Activated CD4-positive, alpha-beta T cell treated with anti-CD3 and anti-CD28 coated beads for 48 hours (primary cell): ENCODE results near the gene ATG7.
"Not testable (repeated sequence)": the region's sequence is repeated elsewhere in the genome, so short reads cannot be mapped to it uniquely, and the experiment has no call there.

Experiments
- DNase-seq: peaks from one replicate; pipeline ENCODE4 v3.0.0-alpha.2; 2020

Gene ATG7

DNA sequence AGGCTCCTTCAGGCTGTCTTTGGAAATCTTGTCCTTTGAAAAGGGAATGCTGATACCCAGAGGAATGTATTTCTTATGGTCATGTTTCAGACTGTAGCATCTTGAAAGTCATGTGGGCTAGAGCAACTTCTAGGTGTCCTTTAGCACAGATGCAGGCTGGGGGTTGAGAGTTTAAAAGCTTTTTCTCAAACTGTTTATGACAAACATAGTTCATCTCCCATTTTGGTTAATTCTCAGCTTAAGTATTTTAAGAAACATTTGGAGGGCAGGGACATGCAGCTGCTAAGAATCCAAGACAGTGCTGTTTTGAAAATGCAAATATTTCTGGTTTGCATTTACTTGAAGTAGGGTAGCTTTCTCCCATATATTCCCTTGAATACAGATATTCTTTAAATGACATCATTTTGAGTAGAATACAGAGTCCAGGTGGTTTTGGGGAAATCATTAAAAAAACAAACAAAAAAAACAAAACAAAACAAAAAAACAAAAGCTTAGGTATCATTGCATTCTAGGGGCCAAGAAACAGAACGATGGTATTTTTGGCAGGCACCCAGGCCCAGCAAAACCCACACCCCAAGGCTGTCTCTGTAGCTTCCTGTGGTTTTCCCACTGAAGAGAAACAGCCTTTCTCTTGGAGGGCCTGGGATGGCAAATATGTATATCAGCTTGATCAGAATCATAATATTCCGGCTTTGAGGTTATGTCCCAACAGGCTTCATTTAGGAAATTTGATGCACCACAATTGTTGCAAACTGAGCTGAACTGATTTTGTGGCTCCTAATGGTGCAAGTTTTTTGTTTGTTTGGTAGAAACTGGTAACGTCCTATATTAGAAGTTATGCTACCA is 120.0 kb downstream of the ATG7 start:
- DNase-seq = no peak

DNA sequence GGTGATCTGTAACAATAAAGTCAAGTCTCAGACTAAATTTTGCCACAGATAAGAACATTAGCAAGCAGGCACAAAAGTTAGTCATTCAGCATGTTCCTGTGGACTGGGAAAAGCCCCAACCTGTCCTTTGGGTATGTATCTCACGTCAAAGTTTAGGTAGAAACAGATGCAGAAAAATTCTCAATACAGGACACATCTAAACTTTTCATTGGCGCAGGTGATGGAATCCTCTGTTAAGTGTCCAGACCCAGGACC is 120.6 kb downstream of the ATG7 start:
- DNase-seq = no peak

DNA sequence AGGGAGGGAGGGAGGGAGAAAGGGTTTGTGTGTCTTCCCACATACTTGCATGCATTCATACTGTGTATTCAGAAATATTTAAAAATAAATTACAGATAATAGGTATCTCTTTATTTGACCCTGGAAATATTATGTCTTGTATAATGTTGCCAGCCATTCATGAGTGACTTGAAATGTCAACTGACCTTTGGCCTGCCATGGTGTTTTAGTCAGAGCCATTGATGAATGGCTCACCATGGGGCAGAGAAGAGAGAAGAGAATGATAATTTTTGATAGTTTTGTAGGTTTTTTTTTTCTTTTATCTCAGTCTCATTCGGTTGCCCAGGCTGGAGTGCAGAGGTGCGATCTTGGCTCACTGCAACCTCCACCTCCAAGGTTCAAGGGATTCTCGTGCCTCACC is 121.2 kb downstream of the ATG7 start:
- DNase-seq = no peak

DNA sequence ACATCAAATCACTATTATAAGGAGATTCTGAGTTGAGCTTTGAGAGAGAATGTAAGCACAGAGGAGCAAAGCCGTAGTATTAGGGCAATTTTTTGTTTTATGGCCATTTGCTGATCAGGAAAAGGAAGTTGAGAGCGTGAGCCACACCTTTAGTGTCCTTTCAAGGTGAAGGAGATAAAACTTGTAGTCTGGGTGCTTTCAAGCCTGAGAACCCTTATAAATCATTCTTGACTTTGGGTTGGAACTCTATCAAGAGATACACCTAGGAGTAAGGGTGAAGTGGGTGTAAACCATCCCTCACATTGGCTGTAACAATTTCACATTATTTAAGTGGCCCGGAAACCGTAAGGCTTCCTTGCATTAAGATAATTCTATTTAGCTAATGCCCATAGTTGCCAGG is 122.2 kb downstream of the ATG7 start:
- no peak for DNase-seq

DNA sequence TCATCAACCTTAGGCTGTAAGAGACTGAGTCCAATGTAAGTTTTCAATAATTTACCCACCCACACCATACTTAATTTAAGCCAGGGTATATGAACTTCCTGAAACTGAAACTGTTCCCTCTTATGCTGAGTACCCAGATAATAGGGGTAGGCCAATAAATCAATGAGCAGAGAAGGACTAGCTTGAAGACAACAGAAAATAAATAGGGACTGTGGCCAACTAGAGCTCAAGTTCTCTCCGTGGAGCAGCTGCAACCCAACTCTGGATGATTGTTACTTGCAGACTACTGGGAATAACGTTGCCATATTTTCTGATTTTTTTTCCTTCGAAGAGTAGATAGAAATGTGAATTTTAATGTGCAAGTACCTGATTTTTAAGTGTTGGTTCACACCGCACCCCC is 128.0 kb downstream of the ATG7 start:
- no peak for DNase-seq

DNA sequence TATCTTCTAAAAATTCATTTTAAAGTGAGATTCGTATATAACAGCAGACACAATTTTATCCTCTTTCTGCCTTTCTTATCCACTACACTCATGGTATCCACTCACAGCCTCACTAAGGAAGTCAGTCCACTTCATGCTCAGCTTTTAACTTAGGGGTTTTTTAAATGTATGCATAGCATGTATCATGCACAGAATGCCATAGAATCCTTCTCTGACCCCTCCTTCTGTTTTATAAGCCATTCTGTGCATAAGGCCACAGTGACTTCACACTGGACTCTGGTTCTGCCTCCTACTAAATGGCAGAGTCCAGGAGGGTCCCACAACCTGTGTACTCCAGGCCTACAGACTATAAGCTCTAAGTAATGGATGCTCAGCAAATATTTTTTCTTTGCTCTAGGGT is 129.2 kb downstream of the ATG7 start:
- no peak for DNase-seq

DNA sequence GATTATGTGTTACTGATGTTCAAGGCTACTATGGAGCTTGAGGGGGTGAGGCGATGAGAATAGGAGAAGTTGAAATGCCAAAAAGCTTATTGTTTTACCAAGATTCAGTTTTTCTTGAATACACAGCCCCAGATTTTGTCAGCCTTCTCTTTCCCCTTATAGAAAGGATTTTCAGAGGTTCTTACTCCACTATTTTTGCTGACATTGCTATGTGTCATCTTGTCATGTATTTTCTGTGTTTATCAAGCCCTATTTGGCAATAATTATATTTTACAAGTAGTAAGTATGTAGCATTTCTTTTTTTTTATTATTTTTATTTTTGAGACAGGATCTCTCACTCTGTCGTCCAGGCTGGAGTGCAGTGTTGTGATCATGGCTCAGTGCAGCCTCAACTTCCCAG is 133.1 kb downstream of the ATG7 start:
- DNase-seq = no peak

DNA sequence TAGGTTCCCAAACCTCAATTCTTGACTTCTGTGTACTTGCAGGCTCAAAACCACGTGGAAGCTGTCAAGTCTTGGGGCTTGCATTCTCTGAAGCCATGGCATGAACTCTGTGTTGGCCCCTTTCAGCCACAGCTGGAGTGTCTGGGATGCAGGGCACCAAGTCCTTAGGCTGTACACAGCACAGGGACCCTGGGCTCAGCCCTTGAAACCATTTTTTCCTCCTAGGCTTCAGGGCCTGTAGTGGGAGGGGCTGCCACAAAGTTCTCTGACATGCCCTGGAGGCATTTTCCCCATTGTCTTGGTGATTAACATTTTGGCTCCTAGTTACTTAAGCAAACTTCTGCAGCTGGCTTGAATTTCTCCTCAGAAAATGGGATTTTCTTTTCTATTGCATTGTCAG is 135.4 kb downstream of the ATG7 start:
- DNase-seq = no peak

DNA sequence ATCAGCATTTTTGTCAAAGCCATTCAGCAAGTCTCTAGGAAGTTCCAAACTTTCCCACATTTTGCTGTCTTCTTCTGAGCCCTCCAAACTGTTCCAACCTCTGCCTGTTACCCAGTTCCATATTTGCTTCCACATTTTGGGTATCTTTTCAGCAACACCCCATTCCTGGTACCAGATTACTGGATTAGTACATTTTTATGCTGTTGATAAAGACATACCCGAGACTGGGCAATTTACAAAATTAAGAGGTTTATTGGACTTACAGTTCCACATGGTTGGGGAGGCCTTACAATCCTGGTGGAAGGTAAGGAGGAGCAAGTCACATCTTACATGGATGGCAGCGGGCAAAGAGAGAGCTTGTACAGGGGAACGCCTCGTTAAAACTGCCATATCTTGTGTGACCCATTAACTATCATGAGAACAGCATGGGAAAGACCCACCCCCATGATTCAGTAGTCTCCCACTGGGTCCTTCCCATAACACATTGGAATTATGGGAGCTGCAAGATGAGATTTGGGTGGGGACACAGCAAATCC is 136.2 kb downstream of the ATG7 start:
- DNase-seq = not testable (repeated sequence)

DNA sequence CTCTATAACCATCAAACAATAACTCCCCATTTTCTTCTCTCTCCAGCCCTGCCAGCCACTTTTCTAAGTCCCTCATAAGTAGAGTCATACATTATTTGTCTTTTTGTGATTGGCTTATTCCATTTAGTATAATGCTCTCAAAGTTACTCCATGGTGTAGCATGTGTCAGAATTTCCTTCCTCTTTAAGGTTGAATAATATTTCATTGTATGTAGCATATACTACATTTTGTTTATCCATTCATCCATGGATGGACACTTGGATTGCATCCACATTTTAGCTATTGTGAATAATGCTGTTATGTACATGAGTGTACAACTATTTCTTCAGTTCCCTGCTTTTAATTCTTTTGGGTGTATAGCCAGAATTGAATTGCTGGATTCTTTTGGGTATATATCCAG is 138.4 kb downstream of the ATG7 start:
- DNase-seq = no peak

DNA sequence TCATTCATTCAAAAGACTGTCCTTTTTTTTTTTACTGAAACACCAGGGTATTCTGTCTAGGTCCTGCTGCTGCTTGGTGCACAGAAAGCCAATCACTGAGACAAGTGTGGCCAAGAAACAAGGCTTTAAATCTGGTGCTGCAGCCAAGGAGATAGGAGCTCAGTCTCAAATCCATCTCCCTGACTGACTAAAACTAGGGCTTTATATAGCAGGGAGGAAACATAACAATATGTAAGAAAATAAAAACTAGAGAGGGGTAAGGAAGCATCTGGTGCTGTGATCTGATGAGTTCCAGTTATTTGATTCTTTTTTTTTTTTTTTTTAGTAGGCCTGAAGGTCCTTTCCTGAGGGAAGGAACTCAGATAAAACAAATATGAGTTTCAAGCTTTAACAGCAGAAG is 139.8 kb downstream of the ATG7 start:
- no peak for DNase-seq

DNA sequence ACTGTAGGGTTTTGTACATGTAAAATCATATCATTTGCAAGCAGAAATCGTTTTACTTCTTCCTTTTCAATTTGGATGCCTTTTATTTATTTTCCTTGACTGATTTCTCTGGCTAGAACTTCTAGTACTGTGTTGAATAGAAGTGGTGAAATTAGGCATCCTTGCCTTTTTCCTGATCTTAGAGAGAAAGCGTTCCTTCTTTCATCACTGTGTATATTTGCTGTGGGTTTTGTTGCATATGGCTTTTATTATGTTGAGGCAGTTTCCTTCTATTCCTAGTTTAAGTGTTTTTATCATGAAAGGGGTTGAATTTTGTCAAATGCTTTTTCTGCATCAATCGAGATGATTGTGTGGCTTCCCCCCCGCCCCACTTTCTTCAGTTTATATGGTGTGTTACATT is 140.9 kb downstream of the ATG7 start:
- DNase-seq = no peak

DNA sequence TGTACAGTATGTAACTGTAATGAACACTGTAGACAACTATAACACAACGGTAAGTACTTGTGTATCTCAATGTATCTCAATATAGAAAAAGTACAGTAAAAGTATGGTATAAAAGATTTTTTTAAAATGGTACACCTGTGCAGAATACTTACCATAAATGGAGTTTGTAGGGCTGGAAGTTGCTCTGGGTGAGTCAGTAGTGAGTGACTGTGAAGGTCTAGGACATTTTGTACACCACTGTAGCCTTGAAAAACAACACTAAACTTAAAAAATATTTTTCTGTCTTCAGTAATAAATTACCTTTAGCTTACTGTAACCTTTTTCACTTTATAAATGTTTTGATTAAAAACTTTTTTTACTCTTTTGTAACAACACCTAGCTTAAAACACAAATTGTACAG is 142.9 kb downstream of the ATG7 start:
- no peak for DNase-seq

DNA sequence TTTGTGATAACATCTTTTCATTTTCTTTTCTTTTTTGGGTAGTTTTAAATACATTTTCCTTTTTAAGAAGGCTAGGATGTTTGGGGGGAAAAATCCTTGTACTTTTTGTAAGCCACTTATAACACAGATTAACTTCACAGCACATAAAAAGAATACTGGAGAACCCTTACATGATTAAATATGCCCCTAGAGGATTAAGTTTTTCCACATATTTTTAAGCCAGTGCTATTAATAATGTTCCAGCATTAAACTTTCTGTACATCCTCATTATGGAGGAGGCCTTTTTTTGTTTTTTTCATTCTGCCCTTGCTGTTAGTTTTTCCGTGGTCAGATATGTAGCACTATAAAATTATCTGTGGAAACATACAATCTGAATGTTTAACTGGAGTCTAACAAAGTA is 147.9 kb downstream of the ATG7 start:
- no peak for DNase-seq

DNA sequence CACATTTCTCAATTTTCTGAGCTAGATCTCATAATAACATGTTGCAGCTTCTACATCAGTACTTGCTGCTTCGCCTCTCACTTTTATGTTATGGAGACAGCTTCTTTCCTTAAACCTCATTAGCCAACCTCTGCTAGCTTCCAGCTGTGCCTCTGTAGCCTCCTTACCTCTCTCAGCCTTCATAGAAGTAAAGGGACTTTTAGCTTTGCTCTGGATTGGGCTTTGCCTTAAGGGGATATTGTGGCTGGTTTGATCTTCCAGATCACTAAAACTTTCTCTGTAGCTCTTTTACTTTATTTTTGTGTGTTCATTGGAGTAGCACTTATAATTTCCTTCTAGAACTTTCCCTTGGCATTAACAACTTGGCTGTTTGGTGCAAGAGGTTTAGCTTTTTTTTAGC is 150.1 kb downstream of the ATG7 start:
- DNase-seq = no peak

DNA sequence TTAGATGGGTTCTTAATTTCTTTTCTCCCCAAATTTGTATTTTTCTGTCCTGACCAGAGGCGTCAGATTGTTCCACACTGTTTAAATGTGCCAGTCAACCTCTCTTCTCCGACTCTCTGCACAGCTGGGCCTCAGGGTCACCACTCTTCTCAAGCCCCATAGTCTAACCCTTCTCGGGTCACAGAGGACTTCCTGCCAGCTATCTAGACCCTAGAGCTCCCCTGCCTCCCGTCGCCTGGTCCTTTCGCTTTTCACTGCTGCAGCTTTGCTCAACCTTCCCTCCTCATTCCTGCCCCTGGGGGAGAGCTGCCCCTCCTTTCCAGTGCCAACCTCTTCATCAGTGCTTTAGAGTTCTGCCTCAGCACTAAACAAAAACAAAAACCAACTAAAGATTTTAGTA is 151.7 kb downstream of the ATG7 start:
- DNase-seq = no peak

DNA sequence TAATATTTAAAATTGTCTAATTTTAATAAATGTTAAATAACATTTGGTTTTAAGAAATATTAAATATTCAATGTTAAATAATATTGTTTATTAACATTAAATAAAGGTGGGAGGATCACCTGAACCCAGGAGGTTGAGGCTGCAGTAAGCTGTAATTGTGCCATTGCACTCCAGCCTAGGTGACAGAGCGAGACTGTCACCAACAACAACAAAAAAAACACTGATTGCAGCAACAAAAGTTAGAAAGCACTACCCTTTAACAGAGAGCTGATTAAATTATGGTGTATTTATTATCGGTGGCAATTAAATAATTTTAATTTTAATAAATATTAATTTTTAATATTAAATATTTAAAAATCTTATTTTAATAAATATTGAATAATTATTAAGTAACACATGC is 152.1 kb downstream of the ATG7 start:
- no peak for DNase-seq

DNA sequence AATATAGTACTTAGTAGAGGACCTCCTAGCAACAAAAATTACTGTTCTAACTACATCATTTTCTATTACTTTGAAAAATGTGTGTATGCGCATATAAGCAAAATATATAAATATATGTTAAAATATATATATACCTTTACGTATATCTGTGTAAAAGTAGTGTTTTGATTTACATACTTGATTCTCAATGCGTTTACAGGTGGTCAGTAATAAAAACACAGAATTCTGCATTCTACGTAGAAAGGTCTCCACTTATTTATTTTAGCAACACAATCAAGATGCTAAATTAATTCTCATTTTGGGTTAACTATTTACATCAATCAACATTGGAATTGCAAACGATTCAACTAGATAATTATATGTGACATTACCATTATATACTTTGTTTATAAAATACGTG is 158.0 kb downstream of the ATG7 start:
- DNase-seq = no peak

DNA sequence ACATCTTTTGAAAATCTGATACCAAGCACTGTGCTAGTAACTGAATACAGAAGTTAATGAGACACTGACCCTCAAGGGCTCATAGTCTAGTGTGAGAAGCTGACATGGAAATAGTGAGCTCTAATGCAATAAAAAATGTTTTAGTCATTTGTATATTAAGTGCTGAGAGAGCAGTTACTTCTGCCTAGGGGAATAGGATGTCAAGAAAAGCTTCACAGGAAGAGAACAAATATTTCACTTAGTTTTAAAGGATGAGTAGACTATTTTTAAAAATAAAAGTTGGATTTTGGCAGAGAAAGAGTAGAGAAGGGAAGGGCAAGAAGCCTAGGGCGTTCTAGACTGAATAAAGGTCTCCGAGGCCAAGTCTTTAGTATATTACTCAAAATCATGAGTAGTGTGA is 158.4 kb downstream of the ATG7 start:
- no peak for DNase-seq

DNA sequence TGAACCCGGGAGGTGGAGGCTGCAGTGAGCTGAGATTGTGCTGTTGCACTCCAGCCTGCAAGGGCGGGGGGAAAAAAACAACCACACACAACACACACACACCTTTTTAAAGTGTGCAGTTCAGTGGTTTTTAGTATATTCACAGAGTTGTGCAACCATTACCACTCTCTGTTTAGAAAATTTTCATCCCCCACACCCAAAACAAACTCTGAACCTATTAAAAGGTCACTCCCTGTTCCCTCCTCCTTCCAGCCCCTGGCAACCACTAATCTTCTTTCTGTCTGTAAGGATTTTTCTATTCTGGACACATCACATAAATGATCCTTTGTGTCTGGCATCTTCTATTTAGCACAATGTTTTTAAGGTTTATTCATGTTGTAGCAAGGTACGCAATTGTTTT is 159.1 kb downstream of the ATG7 start:
- DNase-seq = no peak

DNA sequence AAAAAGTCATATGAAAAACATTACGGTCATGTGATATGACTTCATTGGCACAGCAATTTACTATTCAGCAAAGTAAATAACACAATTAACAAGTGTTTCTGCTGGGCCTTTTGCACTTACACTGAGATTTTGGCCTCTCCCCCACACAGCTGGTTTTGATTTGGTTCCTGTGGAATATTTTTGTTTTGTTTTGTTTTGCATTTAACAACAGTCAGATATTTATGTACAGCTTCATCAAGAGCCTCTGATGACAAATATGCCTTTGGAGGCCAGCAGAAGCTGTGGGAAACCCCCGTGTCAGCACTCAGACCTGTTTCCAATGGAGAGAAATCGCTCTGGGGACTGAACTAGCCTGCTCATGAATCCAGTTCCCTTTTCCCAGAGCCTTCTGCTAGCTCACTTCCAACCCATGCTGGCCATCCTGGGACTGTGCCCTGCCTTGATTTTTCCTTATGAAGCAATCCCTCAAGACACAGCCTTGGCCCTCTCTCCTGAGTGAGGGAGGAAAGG is 161.9 kb downstream of the ATG7 start:
- DNase-seq = no peak

DNA sequence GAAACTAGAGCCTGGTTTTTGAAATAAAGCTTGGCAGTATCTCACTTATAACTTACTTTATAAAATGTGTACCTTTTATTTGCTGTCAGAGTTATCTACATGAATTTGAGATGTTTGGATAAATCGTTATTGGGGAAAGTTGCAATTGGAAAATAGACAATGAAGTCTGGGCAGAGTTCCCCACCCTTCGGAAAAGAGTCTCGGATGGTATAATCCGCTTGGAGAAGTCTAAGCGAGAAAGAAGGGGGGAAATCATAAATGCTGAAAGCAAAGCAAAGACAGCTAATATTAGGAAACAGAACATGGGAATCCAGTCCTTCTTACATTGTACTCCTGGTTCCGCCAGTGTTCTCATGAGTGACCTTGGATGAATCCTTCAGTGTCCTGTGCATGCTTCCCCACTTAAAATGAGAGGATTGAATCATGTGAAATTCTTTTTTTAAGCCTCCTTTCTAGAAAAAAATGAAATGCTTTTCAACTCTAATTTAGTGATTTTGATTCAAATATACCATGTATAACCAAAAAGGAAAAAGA is 162.4 kb downstream of the ATG7 start:
- DNase-seq = no peak

DNA sequence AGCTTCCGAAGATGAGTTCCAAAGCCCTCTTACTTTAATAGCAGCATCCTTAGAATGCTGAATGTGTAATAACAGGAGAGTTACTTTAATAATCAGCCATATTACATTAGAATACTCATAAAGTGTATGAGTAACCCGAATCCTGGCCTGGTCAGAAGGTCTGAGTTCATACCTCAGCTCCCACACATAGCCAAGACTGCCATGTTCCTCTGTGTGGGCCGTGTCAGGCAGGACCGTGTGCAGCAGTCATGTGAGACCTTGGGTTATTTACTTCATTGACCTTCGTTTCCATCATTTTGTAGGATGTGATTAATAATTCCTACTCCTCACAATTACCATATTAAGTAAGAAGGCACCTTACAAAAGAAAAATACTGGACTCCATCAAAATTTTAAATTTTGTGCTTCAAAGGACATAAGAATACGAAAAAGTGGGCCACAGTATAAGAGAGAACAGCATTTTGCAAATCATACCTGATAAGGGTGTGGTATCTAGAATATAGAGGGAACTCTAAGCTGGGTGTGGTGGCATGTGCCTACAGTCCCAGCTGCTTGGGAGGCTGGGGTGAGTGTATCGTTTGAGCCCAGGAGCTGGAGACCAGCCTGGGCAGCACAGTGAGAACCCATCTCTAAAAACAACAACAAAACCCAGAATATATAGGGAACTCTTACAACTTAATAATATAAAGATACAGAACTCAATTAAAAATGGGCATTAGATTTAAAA is 163.4 kb downstream of the ATG7 start:
- no peak for DNase-seq

DNA sequence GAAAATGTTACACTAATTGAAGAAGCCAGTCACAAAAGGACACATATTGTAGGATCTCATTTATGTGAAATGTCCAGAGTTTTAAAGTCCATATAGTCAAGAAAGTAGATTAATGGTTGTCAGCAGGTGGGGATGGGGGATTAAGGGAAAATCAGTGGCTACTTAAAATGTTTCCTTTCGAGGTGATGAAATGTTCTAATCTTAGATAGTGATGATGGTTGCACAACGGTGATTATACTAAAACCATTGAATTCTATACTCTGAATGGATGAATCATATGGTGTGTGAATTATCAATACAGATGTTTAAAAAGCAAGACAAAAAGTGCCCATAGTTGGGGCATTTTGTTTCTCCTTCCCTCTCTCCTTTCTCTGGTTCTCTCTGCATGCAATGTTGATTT is 164.6 kb downstream of the ATG7 start:
- no peak for DNase-seq
